DMS 273 treated with DMSO at 0.1 percent for 48 hours (cell line): ENCODE results near the gene AKAP11.
"Not testable (repeated sequence)": the region's sequence is repeated elsewhere in the genome, so short reads cannot be mapped to it uniquely, and the experiment has no call there.

ENCODE experiments used
- DNase-seq: peaks from one replicate; lab custom pipeline; 2025; lab: John Stamatoyannopoulos, UW

The AKAP11 gene

DNA sequence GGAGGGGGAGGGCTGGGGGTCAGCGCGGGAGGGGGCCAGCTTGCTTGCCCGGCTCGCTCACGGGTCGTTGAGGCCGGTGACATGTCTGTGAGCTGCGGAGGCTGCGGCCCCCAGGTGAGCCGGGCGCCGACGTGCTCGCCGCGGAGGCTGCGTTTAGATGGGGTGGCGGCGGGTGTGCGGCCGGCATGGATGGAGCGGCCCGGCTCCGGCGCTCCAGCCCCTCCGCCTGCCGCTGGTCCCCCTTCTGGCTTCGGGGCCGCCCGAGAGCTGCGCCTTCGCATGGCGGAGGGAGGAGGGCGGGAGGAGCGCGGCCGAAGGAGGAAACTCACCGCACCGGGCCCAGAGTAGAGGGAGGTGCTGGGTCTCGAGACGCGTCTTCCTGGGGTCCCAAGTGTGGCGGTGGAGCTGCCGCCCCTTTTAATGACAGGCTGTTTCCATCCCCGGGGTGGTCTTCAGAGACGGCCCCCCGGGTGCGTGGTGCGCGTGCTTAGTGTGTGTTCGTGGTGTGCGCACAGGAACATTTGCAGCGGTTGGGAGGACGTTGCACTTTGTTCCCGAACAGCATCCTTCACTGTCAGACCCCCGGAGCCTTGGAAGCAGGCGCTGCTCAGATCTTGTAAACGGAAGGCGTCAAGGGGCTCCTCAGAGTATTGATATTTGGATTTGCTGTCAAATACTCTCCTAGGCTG, at the start of gene AKAP11:
TSS of gene AKAP11 (plus strand) at position 38 of the 689 bp plus-strand sequence. CDS start 14,197 bp downstream, outside the sequence.
- DNase-seq = peak; percentile 16

GRCh38 chr13:42223681-42224080, 48.3 kb upstream of the AKAP11 start:
- no peak for DNase-seq

GRCh38 chr13:42225051-42225450, 46.9 kb upstream of the AKAP11 start:
- no peak for DNase-seq

GRCh38 chr13:42226759-42227158, 45.2 kb upstream of the AKAP11 start:
- DNase-seq = not testable (repeated sequence)

DNA sequence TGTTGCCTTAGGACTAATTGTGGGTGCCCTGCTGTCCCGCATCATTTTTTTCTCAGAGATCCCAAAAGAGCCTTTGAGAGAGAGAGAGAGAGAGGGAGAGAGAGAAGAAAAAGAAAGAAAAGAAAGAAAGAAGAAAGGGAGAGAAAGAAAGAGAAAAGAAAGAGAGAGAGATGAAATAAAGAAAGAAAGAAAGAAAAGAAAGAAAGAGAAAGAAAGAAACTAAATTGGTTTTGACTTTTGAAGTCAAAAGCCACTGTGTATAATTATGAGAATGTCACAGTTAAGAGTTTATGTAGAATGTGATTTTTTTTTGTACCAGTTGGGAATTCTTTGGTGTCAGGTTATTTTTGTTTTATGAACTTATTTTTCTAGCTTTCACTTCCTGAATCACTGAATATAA, 43.4 kb upstream of the AKAP11 start:
- DNase-seq = no peak

GRCh38 chr13:42229287-42229686, 42.7 kb upstream of the AKAP11 start:
- DNase-seq = no peak

GRCh38 chr13:42232671-42233070, 39.3 kb upstream of the AKAP11 start:
- no peak for DNase-seq

- no peak for DNase-seq
Observed at GRCh38 chr13:42233726-42234125, 38.2 kb upstream of the AKAP11 start.

DNA sequence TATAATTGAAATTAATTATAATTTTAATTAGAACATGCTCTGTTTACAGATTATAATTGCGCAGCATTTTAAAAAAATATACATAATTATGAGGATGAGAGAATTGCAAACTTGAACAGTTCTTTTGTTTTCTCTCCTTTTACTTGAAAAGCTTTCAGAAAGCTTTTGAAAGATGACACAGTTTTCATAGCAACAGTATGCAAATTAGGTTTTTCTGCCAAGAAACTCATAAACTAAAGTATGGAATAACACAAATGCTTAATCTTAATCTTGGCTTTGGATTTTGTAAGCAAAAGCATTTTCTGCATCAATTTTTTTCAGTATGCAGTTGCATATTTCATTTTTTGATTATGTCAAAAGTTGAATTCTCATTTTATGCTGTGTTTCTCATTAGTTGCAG, 32.8 kb upstream of the AKAP11 start:
- no peak for DNase-seq

DNA sequence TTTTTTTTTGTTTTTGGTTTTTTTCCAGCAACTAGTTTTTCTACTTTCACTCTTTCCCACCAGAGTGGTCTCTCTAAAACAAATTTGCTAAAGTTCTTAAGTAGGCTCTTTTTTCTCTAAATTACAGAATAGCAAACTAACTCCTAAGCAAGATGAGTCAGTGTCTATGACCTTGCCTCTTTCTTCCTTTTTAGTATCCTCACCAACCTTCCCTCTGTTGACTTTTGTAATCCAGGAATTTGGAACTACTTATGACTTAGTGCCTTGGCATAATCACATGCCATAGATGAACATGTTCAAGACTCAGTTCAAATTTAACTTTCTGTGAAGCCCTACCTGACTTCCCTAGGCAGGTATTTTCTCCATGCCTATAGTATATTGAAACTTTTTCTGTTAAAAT, 32.3 kb upstream of the AKAP11 start:
- no peak for DNase-seq

DNA sequence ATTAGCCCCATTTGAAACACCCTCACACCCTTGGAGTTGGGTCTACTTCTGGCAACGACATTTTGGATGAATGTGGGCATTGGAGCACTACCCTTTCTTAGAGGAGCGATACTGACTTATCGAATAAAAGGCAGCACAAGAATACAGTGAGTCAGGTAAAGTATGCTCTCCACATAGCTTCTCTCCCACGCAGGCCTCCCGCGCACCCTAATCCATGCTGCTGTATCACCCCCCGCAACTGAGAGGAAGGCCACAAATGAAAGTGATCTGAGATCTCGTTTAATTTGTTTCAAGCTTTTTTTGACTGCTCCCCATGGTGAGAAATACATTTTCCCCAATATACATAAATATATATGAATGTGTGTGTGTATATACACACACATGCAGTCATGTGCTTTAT, 25.4 kb upstream of the AKAP11 start:
- no peak for DNase-seq

DNA sequence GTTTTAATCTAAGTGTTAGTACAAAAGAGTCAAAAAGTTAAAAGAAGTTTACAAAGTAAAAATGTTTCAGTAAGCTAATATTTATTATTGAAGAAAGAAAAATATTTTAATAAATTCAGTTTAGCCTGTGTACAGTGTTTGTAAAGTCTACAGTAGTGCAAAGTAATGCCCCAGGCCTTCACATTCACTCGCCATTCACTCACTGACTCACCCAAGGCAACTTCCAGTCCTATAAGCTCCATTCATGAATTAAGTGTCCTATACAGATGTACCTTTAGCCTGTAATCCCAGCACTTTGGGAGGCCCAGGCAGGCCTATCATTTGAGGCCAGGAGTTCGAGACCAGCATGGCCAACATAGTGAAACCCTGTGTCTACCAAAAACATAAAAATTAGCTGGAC, 24.1 kb upstream of the AKAP11 start:
- DNase-seq = no peak

DNA sequence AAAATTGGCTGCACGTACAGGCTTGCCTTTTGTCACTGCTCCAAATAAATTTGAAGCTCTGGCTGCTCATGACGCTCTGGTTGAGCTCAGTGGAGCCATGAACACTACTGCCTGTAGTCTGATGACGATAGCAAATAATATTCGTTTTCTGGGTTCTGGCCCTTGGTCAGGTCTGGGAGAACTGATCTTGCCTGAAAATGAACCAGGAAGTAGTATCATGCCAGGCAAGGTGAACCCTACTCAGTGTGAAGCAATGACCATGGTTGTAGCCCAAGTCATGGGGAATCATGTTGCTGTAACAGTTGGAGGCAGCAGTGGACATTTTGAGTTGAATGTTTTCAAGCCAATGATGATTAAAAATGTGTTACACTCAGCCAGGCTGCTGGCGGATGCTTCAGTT, 16.1 kb upstream of the AKAP11 start:
- no peak for DNase-seq

GRCh38 chr13:42258747-42259146, 13.2 kb upstream of the AKAP11 start:
- DNase-seq = no peak

DNA sequence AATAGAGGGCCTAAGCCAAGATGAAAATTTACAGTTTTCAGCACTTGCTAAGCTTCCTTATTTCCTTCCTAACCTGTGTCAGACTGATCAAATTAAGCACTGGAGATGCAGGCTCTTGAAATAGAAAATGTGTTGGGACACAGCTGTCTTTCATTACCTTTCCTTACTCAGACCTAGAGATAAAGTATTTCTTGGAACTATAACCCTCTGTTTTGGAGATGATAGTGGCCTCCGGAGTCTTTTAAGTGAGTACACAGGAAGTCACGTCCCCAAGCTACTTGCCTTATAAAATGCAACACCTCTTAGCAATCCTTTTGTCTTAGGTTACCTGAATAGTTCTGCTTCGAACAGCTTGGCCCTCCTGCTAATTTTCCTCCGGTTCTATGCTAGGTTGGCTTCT, 12.4 kb upstream of the AKAP11 start:
- DNase-seq = no peak

GRCh38 chr13:42260903-42261654, 10.9 kb upstream of the AKAP11 start:
- DNase-seq = no peak

DNA sequence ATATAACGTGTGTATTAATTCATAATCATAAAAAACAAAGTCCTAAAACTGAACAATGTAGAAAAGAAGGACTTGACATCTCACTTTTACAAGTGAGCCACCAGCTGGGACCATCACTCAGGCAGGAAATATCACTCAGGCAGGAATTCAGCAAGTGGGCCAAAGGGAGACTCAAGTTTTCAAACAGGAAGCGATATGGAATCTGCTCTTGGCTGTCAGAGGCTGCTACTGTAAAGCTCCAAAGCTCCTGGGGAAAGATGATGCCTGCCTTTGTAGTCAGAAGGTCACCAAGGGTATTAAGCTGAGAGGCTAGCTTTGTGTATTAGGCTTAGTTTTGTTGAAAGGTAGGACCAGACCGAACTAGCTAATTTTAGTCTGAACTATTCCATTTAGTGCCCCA, 5.5 kb upstream of the AKAP11 start:
- no peak for DNase-seq

GRCh38 chr13:42270160-42270856, 1.6 kb upstream of the AKAP11 start:
- no peak for DNase-seq

GRCh38 chr13:42270857-42271215, 1.1 kb upstream of the AKAP11 start:
- no peak for DNase-seq

DNA sequence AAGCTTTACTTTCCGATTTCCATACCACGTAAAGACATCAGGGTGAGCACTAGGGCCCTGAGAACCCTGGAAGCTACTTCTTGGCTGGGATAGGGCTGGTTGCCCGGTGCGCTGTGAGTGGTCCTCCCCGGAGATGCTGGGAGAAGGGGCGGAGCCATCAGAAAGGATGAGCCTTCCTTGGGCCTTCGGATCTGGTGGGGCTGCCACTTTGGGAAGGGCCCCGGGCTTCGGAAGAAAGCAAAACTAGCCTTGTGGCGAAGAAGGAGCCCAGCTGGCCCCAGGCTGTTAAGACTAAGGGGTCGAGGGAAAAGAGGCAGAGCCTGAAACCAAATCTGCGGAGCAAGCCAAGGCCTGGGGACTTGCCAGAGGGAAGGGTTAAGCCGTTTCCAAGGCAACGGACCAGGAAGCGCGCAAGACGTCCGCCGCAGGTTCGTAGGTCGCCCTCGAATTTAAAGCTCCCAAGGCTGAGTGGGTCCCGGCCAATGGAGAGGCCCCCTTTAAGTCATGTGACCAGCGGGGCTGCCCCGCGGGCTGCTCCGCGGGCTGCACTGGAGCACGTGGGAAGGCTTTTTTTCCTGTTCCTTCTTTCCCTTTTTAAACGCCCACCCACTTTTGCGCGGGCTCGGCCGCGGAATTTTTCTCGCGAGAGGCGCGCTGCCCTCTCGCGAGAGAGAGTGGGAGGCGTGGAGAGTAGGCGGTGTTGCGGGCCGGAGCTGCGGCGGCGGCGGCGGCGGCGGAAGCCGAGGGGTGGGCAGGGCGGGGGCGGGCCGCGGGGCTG, 426 bp upstream of the AKAP11 start:
- DNase-seq = peak; percentile 84

GRCh38 chr13:42272804-42273175, 838 bp downstream of the AKAP11 start:
- no peak for DNase-seq

DNA sequence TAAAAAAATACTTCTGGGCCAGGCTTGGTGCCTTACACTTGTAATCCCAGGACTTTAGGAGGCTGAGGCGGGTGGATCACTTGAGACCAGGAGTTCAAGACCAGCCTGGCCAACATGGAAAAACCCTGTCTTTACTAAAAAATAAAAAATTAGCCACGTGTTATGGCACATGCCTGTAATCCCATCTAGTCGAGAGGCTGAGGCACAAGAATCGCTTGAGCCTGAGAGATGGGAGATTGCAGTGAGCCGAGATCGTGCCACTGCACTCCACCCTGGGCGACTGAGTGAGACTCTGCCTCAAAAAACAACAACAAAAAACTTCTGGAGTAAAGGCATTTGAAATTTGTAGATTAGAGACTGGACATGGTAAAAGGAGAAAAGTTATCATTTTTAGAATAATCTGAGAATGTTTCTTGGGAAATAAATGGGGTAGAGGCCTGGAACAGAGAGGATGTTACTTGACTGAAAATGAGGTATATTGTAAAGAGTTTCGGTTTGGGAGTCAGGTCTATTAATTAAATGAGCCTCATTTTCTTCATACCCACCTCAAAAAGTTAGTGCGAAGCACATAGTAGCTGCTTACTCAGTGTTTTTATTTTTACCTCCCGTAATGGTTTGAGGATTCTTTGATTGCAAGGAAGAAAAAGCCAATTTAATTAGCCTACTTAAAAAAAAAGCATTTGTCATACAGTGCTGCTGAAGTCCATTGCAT, 2.6 kb downstream of the AKAP11 start:
- DNase-seq = no peak
